Right forelimb (tissue), 1 donor: ENCODE measurements around the gene CERK.

Experiments
- DNase-seq: peaks from one replicate; pipeline ENCODE4 v3.0.0-alpha.2; 2018

The CERK gene

GRCh38 chr22:46675479-46675878, 62.6 kb downstream of the CERK start:
- no peak for DNase-seq

GRCh38 chr22:46674906-46675305, 63.1 kb downstream of the CERK start:
- no peak for DNase-seq

GRCh38 chr22:46674367-46674781, 63.7 kb downstream of the CERK start:
- DNase-seq: no peak

- no peak for DNase-seq
These were observed 64.3 kb downstream of the CERK start for GRCh38 chr22:46673662-46674236.

GRCh38 chr22:46673205-46673604, 64.8 kb downstream of the CERK start:
- no peak for DNase-seq

GRCh38 chr22:46672731-46673130, 65.3 kb downstream of the CERK start:
- no peak for DNase-seq

- DNase-seq: no peak
These were observed 66.1 kb downstream of the CERK start for GRCh38 chr22:46671824-46672432.

- DNase-seq: no peak
These were observed 68.9 kb downstream of the CERK start for GRCh38 chr22:46669201-46669600.

GRCh38 chr22:46668116-46668515, 69.9 kb downstream of the CERK start:
- no peak for DNase-seq

GRCh38 chr22:46667245-46667623, 70.8 kb downstream of the CERK start:
- DNase-seq: no peak

- DNase-seq: no peak
These were observed 71.3 kb downstream of the CERK start for GRCh38 chr22:46666577-46667244.

GRCh38 chr22:46665751-46666280, 72.2 kb downstream of the CERK start:
- DNase-seq: no peak

- no peak for DNase-seq
These were observed 72.8 kb downstream of the CERK start for GRCh38 chr22:46665151-46665695.

GRCh38 chr22:46664301-46664855, 73.7 kb downstream of the CERK start:
- no peak for DNase-seq

- DNase-seq: no peak
These were observed 74.5 kb downstream of the CERK start for GRCh38 chr22:46663436-46664100.

- no peak for DNase-seq
These were observed 75.1 kb downstream of the CERK start for GRCh38 chr22:46663001-46663400.

GRCh38 chr22:46662226-46662625, 75.8 kb downstream of the CERK start:
- DNase-seq: no peak

- DNase-seq: no peak
These were observed 76.7 kb downstream of the CERK start for GRCh38 chr22:46661221-46661851.

- no peak for DNase-seq
These were observed 77.3 kb downstream of the CERK start for GRCh38 chr22:46660604-46661201.

- DNase-seq: no peak
These were observed 78.3 kb downstream of the CERK start for GRCh38 chr22:46659791-46660186.

- no peak for DNase-seq
These were observed 78.8 kb downstream of the CERK start for GRCh38 chr22:46659059-46659790.
